Measurements from ENCODE around the gene EMC10.

EMC10 gene

GRCh38 chr19:50476907-50477238 is 566 bp downstream of the EMC10 start:
- H3K4me1 ChIP-seq (ENCODE audit: control insufficient read depth in 1 of 2, insufficient read depth in 1 of 2, low read depth in 1 of 2, low read length in 1 of 2), result peaks cover 8 to 13% of the 10 kb centered on the region in 2 experiments
- TF ChIP-seq CTCF (IDR thresholded peaks at IDR 0.05), result no peak
- peaks cover 32% of the 10 kb centered on the region for H3K36me3 ChIP-seq
- H3K27me3 ChIP-seq, result no peaks in the 10 kb centered on the region
- H3K9me3 ChIP-seq, result no peaks in the 10 kb centered on the region
- peak overlapping the region; percentile 80 to 82 for H3K4me3 ChIP-seq (ENCODE audit: low read depth in 1 of 2, low read length in 1 of 2)
- peak overlapping the region; percentile 75 for H3K27ac ChIP-seq

- Histone ChIP-seq H3K36me3 (peaks cover 42% of the 10 kb centered on the region), H3K9me3 (no peaks in the 10 kb centered on the region), H3K4me1 (ENCODE audit: control insufficient read depth in 1 of 2, insufficient read depth in 1 of 2, low read depth in 1 of 2, low read length in 1 of 2) (peaks cover 8 to 13% of the 10 kb centered on the region in 2 experiments), H3K27ac (no peak overlapping the region), H3K27me3 (no peaks in the 10 kb centered on the region), H3K4me3 (ENCODE audit: low read depth in 1 of 2, low read length in 1 of 2) (no peak overlapping the region)
- no peak for TF ChIP-seq CTCF (IDR thresholded peaks at IDR 0.05)
Observed at GRCh38 chr19:50477751-50478515, 1.6 kb downstream of the EMC10 start.

- no peaks in the 10 kb centered on the region for H3K27me3 ChIP-seq
- H3K27ac ChIP-seq, result no peak overlapping the region
- H3K4me3 ChIP-seq (ENCODE audit: low read depth in 1 of 2, low read length in 1 of 2), result no peak overlapping the region
- H3K36me3 ChIP-seq, result peaks cover 50% of the 10 kb centered on the region
- H3K4me1 ChIP-seq (ENCODE audit: control insufficient read depth in 1 of 2, insufficient read depth in 1 of 2, low read depth in 1 of 2, low read length in 1 of 2), result peaks cover 8 to 13% of the 10 kb centered on the region in 2 experiments
- TF ChIP-seq CTCF (IDR thresholded peaks at IDR 0.05), result no peak
- H3K9me3 ChIP-seq, result no peaks in the 10 kb centered on the region
Observed at GRCh38 chr19:50478901-50479715, 2.8 kb downstream of the EMC10 start.

GRCh38 chr19:50479761-50480251 is 3.5 kb downstream of the EMC10 start:
- no peaks in the 10 kb centered on the region for H3K27me3 ChIP-seq
- H3K4me1 ChIP-seq (ENCODE audit: control insufficient read depth in 1 of 2, insufficient read depth in 1 of 2, low read depth in 1 of 2, low read length in 1 of 2), result peaks cover 8 to 13% of the 10 kb centered on the region in 2 experiments
- TF ChIP-seq CTCF (IDR thresholded peaks at IDR 0.05), result no peak
- H3K27ac ChIP-seq, result no peak overlapping the region
- H3K4me3 ChIP-seq (ENCODE audit: low read depth in 1 of 2, low read length in 1 of 2), result no peak overlapping the region
- no peaks in the 10 kb centered on the region for H3K9me3 ChIP-seq
- peaks cover 50% of the 10 kb centered on the region for H3K36me3 ChIP-seq

- H3K4me3 ChIP-seq (ENCODE audit: low read depth in 1 of 2, low read length in 1 of 2), result no peak overlapping the region
- H3K36me3 ChIP-seq, result peaks cover 50% of the 10 kb centered on the region
Observed at GRCh38 chr19:50480281-50481111, 4.2 kb downstream of the EMC10 start.

More at GRCh38 chr19:50480281-50481111, 4.2 kb downstream of the EMC10 start:
- Histone ChIP-seq H3K4me1 (ENCODE audit: control insufficient read depth in 1 of 2, insufficient read depth in 1 of 2, low read depth in 1 of 2, low read length in 1 of 2) (peaks cover 8 to 13% of the 10 kb centered on the region in 2 experiments), H3K27ac (no peak overlapping the region), H3K27me3 (no peaks in the 10 kb centered on the region), H3K9me3 (no peaks in the 10 kb centered on the region)
- no peak for TF ChIP-seq CTCF (IDR thresholded peaks at IDR 0.05)
